Tibial artery (tissue), 4 donors: ENCODE results near the gene WNT3.
"Not testable (repeated sequence)": the region's sequence is repeated elsewhere in the genome, so short reads cannot be mapped to it uniquely, and the experiment has no call there.

ENCODE experiments used
- DNase-seq, 2 donors: peaks; one replicate each; pipeline ENCODE4 v3.0.0-alpha.2; 2019
- H3K27ac ChIP-seq, 2 donors: fragments of 200-600 bp; sonication (generic) in 1 of 2; 1 replicate in 1 of 2; 2 replicates in 1 of 2; pipeline ENCODE4 v1.5.1; 2018 to 2019; ENCODE audit warnings: mild to moderate bottlenecking in 1 of 2
- H3K27me3 ChIP-seq, 2 donors: fragments of 200-600 bp; sonication (generic) in 1 of 2; one replicate each; pipeline versions ENCODE4 v1.5.1 to v1.6.0; 2016 to 2019
- H3K36me3 ChIP-seq, 3 donors: fragments of 200-600 bp; sonication (generic) in 2 of 3; one replicate each; pipeline ENCODE4 v1.5.1; 2016 to 2019; ENCODE audit warnings: mild to moderate bottlenecking in 2 of 3
- H3K4me1 ChIP-seq, 4 donors: fragments of 200-600 bp; sonication (generic) in 2 of 4; 1 replicate in 3 of 4; 2 replicates in 1 of 4; pipeline ENCODE4 v1.5.1; 2016 to 2019
- H3K4me3 ChIP-seq, 2 donors: fragments of 200-600 bp; sonication (generic) in 1 of 2; 1 replicate in 1 of 2; 2 replicates in 1 of 2; pipeline ENCODE4 v1.5.1; 2018 to 2019; ENCODE audit warnings: mild to moderate bottlenecking in 2 of 2
- H3K9me3 ChIP-seq, 3 donors: fragments of 200-600 bp; sonication (generic) in 1 of 3; one replicate each; pipeline ENCODE4 v1.5.1; 2016 to 2019
- intact Hi-C: fragments of 100-400 bp; cut with DNase I; formaldehyde crosslinking; loops from one replicate; pipeline ENCODE4 v1.15.0; 2023; ENCODE audit warnings: low total_unique reads
- TF ChIP-seq, protein P1 (sequence below), 2 experiments: fragments of 200-600 bp in 1 of 2; fragments of 450-650 bp in 1 of 2; IDR thresholded peaks; one replicate each; pipeline ENCODE4 v1.5.1; 2017 to 2019; ENCODE audit warnings: antibody characterized with exemption in 2 of 2, mild to moderate bottlenecking in 1 of 2, moderate library complexity in 1 of 2

WNT3 gene

DNA sequence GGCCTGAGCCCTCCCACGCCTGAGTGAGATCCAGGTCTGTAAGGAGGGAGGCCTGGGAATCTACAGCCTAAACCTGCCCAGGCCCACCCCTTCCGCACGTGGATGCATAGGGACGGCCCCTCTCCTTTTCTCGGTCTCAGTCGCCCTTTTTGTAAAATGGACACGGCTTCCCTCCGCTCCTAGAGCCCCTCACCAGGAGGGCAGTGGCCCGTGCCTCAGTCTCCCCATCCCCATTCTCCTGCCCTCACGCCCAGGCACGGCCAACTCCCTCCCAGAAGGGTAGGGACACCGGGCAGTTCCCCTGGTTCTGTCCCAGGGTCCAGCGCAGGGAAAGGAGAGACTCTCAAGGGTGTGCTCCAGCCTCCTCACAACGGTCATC lies 48.1 kb downstream of the WNT3 start:
- H3K27ac ChIP-seq, result no peak overlapping the region
- no peaks in the 10 kb centered on the region for H3K36me3 ChIP-seq
- H3K4me1 ChIP-seq, result peaks cover 0 to 28% (median 22%) of the 10 kb centered on the region in 4 donors
- TF ChIP-seq, protein P1, sequence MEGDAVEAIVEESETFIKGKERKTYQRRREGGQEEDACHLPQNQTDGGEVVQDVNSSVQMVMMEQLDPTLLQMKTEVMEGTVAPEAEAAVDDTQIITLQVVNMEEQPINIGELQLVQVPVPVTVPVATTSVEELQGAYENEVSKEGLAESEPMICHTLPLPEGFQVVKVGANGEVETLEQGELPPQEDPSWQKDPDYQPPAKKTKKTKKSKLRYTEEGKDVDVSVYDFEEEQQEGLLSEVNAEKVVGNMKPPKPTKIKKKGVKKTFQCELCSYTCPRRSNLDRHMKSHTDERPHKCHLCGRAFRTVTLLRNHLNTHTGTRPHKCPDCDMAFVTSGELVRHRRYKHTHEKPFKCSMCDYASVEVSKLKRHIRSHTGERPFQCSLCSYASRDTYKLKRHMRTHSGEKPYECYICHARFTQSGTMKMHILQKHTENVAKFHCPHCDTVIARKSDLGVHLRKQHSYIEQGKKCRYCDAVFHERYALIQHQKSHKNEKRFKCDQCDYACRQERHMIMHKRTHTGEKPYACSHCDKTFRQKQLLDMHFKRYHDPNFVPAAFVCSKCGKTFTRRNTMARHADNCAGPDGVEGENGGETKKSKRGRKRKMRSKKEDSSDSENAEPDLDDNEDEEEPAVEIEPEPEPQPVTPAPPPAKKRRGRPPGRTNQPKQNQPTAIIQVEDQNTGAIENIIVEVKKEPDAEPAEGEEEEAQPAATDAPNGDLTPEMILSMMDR (IDR thresholded peaks at IDR 0.05), result no peak
- intact Hi-C loops, result no loop called here
- H3K4me3 ChIP-seq, result no peak overlapping the region
- no peak for DNase-seq
- H3K9me3 ChIP-seq, result no peaks in the 10 kb centered on the region
- H3K27me3 ChIP-seq, result peaks cover 0 to 54% of the 10 kb centered on the region in 2 donors

DNA sequence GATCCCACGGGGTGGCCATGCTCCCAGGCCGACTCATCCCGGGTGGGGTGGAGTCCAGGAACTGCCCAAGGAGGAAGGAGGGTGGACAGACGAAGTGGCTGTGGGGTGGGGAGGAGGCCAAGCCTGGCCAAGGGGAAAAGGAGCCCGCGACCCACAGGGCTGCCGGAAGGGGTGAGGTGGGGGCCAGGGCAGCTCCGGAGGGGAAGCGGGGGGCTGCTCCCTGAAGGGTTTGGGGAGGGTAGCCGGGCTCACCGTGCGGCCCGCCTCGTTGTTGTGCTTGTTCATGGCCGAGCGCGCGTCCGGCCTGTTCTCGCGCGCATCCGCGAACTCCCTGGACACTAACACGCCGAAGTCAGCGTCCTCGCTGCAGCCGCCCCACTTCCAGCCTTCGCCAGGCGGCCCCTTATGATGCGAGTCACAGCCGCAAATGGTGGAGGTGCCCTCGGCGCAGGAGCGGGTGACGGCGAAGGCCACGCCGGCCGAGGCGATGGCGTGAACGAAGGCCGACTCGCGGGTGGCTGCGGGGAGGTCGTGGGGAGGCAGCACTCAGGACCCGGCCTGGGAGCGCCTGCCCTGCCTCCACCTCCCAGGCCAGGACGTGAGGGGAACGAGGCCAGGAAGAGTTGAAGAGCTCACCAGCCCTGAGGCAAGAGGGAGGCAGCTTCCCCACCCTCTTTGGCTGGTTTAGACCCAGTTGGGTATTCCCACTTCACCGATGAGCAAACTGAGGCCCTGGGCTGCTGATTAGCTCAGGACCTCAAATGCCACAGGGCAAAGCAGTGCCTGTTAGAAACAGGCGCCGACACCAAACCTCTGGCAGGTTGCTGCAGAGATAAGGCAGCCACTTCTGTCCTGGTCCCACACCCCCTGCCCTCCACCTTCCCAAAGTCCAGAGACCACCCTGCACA lies 48.7 kb downstream of the WNT3 start:
- H3K4me3 ChIP-seq, result peak overlapping the region; percentile 18 to 35
- no peaks in the 10 kb centered on the region for H3K36me3 ChIP-seq
- H3K27me3 ChIP-seq, result peaks cover 0 to 54% of the 10 kb centered on the region in 2 donors
- H3K9me3 ChIP-seq, result no peaks in the 10 kb centered on the region
- peak in 1 of 2 donors; percentile 60 for DNase-seq
- intact Hi-C loops, result no loop called here
- no peak overlapping the region for H3K27ac ChIP-seq
- peaks cover 0 to 32% (median 24%) of the 10 kb centered on the region in 4 donors for H3K4me1 ChIP-seq
- TF ChIP-seq, protein P1 (IDR thresholded peaks at IDR 0.05), result no peak

DNA sequence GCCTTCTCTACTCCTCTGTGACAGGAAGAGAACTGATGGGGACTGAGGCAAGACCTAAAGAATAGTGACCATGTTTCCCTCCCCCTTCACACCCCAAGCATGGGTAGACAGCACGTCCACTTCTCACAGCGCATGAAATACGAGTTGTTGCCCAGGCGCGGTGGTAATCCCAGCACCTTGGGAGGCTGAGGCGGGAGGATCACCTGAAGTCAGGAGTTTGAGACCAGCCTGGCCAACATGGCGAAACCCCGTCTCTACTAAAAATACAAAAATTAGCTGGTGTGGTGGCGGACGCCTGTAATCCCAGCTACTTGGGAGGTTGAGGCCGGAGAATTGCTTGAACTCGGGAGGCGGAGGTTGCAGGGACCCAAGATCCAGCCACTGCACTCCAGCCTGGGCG lies 49.6 kb downstream of the WNT3 start:
- H3K9me3 ChIP-seq, intact Hi-C loops, H3K27ac ChIP-seq, H3K36me3 ChIP-seq, DNase-seq, H3K4me3 ChIP-seq: not testable (repeated sequence)
- H3K4me1 ChIP-seq, result peaks cover 0 to 32% (median 24%) of the 10 kb centered on the region in 4 donors
- H3K27me3 ChIP-seq, result peaks cover 0 to 54% of the 10 kb centered on the region in 2 donors

DNA sequence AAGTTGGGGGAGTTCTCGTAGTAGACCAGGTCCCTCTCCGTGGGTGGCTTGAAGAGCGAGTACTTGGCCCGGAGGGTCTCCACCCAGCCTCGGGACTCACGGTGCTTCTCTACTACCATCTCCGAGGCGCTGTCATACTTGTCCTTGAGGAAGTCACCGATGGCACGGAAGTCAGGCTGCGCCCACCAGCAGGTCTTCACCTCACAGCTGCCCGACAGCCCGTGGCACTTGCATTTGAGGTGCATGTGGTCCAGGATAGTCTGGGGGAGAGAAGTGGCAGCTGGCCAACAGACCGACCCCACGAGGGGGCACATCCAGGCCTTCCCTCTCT lies 50.0 kb downstream of the WNT3 start:
- Histone ChIP-seq H3K27me3 (peaks cover 0 to 51% of the 10 kb centered on the region in 2 donors), H3K4me3 (no peak overlapping the region), H3K4me1 (peaks cover 0 to 32% (median 24%) of the 10 kb centered on the region in 4 donors), H3K9me3 (no peaks in the 10 kb centered on the region), H3K27ac (no peak overlapping the region), H3K36me3 (no peaks in the 10 kb centered on the region)
- intact Hi-C loops, result no loop called here
- DNase-seq, result peak in 1 of 2 donors; percentile 56
- TF ChIP-seq, protein P1 (IDR thresholded peaks at IDR 0.05), result no peak

DNA sequence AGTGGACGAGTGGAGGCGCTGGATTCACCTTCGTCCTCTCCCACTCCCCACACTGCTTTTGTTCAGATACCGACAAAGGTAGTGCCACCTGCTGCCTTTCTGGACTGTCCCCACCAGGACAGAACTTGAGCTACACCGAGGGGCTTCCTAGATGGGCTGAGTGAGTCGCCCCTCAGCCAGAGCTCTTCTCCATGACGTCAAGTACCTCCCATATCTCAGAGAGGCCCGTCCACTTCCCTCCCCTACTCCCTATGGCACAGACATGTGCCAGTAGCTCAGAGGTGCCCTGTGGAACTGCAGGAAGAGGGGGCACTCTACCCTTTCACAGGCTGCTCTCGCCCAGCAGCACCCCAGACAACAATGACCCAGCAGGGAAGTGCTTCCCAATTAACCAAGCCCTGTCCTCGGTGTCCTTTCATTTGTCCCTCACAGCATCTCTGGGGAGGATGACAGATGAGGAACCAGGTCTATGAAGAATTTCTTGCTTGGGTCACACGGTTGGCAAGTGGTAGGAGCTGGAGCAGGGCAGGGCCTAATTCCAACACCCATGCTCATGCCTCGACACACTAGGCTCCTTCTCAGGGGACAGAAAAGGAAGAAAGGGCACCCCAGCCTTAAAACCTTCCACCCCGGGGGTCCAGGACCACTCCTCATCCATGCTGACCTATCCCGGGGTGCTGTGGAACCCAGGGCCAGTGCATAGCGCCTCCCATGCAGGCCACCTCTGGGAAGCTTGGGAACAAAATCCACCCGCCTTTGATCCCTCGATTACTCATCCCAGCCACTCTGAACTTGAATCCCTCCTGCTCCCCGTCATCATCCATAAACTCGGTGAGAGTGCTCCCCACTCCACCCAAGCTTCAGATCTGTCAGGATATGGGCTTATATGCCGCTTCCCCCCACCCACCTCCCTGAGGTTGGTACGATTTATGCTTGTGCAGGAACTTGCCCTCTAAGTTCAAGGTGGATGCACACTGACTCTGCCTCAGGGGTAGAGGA lies 51.7 kb downstream of the WNT3 start:
- TF ChIP-seq, protein P1 (IDR thresholded peaks at IDR 0.05), result no peak
- intact Hi-C loops, result no loop called here
- Histone ChIP-seq H3K9me3 (no peaks in the 10 kb centered on the region), H3K27ac (no peak overlapping the region), H3K27me3 (peaks cover 0 to 34% of the 10 kb centered on the region in 2 donors), H3K4me3 (no peak overlapping the region), H3K4me1 (peaks cover 0 to 23% (median 17%) of the 10 kb centered on the region in 4 donors), H3K36me3 (no peaks in the 10 kb centered on the region)
- DNase-seq, result peak in 1 of 2 donors; percentile 31
